Posterior vena cava (tissue), 2 donors: ENCODE results near the gene BBS2. TPM values are rescaled to one million over a fixed set of nuclear protein-coding genes. Genes with fewer than 3 reads are reported as not detected.
"Not testable (repeated sequence)": the region's sequence is repeated elsewhere in the genome, so short reads cannot be mapped to it uniquely, and the experiment has no call there.

Experiments
- DNase-seq: peaks from one replicate; pipeline ENCODE4 v3.0.0-alpha.2; 2020; ENCODE audit warnings: low spot score
- intact Hi-C, 2 donors: fragments of 100-400 bp; cut with DNase I; formaldehyde crosslinking; loops; one replicate each; pipeline versions ENCODE4 v1.14.1 to v1.14.2; 2022 to 2023
- total RNA-seq, 2 donors: library from RNA; stranded (reverse); fragmentation: NEBNext Ultra II Directional; extraction: Animal tissue kit (Norgen Biotek cat#: 25700); gene quantifications; one replicate each; pipeline ENCODE4 v1.2.1, GENCODE V29; 2021
- donor health status: DM: yes; HTN: yes; CAD: no.
- donor health status: DM: yes; HTN: yes; CAD: no.

The BBS2 gene
- total RNA-seq, 2 donors from 2014 or later: 30.5 to 36.5 TPM

DNA sequence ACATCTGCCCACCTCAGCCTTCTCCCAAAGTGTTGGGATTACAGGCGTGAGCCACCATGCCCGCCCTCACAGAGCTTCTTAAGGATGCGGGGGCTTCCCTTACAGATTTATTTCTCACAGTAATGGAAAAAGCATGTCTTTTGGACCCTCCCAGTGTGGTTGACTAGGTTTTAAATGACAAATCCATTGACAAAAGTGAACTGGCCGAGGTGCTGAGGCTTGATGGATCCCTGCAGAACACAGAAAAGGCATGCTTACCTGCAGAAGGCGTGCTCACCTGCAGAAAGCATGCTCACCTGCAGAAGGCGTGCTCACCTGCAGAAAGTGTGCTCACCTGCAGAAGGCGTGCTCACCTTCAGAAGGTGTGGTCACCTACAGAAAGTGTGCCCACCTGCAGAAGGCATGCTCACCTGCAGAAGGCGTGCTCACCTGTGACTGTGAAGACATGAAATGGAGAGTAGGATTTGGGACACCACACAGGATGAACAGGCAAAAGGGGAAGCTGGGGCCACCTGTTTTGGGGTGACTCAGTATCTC is 15.1 kb upstream of the BBS2 start:
- intact Hi-C loops: no loop called here
- no peak for DNase-seq

DNA sequence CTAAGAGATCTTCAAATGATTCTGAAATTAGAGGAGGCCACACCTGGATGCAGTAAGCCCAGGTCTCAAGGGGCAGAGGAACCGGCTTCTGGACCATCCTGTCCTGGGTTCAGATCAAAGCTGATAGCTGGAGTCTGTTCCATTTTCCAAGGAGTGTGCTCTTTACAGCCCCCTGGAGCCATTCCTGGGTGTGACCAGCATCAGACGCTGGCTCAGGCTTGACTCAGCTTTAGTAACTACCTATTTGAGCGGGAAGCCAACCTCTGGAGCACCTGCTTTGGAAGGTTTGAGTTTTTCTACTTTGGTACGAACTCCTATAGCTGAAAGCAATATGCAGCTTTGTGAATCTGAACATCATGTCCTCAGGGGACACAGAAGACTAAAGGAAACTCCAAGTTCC is 12.9 kb upstream of the BBS2 start:
- intact Hi-C loops: no loop called here
- no peak for DNase-seq

GRCh38 chr16:56530872-56531271 is 11.0 kb upstream of the BBS2 start:
- no peak for DNase-seq
- intact Hi-C loops: no loop called here

GRCh38 chr16:56525236-56525635 is 5.4 kb upstream of the BBS2 start:
- intact Hi-C loops: no loop called here
- no peak for DNase-seq

GRCh38 chr16:56520251-56520577 is 390 bp upstream of the BBS2 start:
- intact Hi-C loops: loop anchor here (1.0 to 5.0 kb wide), 2 partner anchors 21 to 182 kb away; no protein-coding TSS in a partner anchor
- DNase-seq: no peak

DNA sequence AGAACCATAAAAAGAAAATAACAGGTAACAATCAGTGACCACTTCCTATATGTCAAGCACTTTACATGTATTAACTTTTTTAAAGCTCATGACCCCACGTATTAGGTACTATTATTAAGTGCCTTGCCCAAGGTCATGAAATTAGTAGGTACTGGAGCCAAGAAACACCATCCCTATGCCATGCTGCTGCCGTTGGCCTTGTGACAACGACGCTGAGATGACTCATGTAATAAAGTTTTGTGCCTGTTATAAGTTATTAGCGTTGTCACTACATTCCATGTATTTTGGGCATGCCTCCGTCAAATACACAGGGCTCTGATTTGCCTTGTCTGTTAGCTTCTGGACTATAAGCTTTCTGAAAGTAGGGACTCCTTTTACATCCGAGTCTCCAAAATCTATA is 1.4 kb downstream of the BBS2 start:
- intact Hi-C loops: no loop called here
- no peak for DNase-seq

- intact Hi-C loops: no loop called here
- no peak for DNase-seq
These were observed 2.6 kb downstream of the BBS2 start for GRCh38 chr16:56517206-56517605.

DNA sequence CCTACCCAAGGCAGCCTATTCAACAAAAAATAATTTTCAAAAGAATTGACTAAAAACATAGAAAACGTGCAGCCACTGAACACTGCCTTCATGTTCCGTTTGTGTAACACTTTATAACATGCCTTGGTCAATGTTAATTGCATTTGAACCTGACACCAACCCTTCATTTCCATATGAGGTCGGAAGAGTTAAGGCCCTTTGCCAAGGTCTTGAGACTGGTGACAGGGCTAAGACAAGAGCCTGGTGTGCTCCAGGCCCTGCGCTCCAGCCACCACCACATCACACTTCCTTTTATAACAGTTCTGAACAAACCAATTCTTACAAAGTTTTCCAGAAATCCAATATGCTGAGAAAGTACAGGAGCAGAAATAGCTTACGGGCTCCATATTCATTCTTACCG is 4.2 kb downstream of the BBS2 start:
- no peak for DNase-seq
- intact Hi-C loops: no loop called here

DNA sequence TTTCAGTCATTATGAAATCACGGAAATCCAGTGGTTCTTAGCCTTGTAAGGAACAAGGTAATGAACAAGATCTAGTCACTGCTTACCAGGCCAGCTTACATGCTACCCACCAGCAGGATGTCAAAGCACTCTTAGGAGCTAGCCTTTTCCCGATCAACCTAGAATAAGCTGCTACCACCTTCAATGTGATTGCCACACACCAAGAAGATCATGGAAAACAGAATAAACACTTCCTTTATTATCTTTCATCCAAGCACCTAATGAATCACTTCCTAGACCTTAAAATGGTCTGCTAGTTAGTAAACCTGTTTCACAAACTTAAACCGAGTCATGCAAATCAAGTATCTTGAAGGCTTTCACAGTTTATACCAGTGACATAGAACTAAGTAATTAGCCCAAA is 5.0 kb downstream of the BBS2 start:
- no peak for DNase-seq
- intact Hi-C loops: no loop called here

- intact Hi-C loops: no loop called here
- no peak for DNase-seq
These were observed 5.9 kb downstream of the BBS2 start for GRCh38 chr16:56513972-56514371.

GRCh38 chr16:56513091-56513490 is 6.7 kb downstream of the BBS2 start:
- no peak for DNase-seq
- intact Hi-C loops: no loop called here

- intact Hi-C loops: no loop called here
- no peak for DNase-seq
These were observed 7.8 kb downstream of the BBS2 start for GRCh38 chr16:56512025-56512424.

DNA sequence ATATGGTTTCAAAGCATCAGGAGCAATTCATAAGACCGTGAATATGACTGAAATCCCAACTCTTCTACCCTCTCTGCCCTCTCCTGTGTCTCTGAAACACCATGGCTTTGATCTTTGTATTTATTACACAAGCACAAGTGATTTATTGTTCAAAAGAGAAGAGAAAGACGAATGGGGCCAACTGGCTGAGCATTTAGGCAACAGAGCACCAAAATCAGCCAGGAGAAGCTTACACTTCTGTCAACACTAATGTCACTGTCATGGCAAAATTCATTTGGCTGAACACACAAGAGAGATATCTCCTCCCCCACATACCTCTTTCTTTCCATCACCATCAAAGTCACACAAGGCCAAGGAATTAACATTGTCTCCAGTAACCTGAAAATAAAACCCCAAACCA is 9.3 kb downstream of the BBS2 start:
- DNase-seq: no peak
- intact Hi-C loops: no loop called here

GRCh38 chr16:56506941-56507340 is 12.9 kb downstream of the BBS2 start:
- DNase-seq: no peak
- intact Hi-C loops: no loop called here

DNA sequence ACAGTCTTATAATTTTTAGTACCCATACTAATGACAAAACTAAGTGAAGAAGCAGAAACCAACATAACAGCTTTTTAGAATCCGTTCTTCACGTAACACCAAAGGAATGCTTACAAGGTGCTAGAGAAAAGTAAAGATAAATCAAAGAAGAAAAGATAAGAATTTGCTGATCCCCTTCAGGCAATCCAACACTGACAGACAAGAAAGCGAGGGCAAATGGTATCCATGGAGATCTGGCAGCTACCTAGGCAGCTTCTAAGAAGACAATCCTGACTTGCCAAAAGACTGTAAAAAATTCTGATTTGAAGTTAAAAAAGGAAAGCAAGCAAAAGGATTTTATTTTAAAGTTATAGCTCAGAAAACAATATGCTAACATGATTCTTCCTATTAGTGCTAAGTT is 14.6 kb downstream of the BBS2 start:
- DNase-seq: no peak
- intact Hi-C loops: no loop called here

GRCh38 chr16:56493815-56494214 is 26.0 kb downstream of the BBS2 start:
- DNase-seq: no peak
- intact Hi-C loops: no loop called here

DNA sequence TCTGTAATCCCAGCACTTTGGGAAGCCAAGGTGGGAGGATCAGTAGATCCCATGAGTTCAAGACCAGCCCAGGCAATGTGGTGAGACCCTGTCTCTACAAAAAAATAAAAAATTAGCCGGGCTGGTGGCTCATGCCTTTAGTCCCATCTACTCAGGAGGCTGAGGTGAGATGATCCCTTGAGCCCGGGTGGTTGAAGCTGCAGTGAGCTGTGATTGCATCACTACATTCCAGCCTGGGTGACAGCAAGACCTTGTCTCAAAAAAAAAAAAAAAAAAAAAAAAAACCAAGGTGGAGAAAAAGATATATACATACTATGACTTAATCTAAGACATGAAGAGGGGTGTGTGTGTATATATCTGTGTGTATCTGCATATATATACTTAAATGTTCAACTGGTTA is 26.7 kb downstream of the BBS2 start:
- DNase-seq: no peak
- intact Hi-C loops: no loop called here

- intact Hi-C loops: no loop called here
These were observed 28.1 kb downstream of the BBS2 start for GRCh38 chr16:56491657-56492261.

DNA sequence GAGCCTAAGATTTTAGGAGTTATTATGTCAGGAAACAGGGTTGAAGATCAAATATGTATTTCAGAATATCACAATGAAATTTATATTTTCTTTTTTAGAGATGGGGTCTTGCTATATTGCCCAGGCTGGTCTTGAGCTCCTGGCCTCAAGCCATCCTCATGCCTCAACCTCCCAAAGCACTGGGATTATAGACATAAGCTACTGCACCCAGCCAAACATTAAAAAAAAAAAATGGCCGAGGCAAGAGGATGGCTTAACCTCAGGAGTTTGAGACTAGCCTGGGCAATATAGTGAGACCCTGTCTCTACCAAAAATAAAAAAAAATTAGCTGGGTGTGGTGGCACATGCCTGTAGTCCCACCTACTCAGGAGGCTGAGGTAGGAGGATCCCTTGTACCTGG is 31.0 kb downstream of the BBS2 start:
- intact Hi-C loops, DNase-seq: not testable (repeated sequence)

More at GRCh38 chr16:56491657-56492261, 28.1 kb downstream of the BBS2 start:
- DNase-seq: no peak

DNA sequence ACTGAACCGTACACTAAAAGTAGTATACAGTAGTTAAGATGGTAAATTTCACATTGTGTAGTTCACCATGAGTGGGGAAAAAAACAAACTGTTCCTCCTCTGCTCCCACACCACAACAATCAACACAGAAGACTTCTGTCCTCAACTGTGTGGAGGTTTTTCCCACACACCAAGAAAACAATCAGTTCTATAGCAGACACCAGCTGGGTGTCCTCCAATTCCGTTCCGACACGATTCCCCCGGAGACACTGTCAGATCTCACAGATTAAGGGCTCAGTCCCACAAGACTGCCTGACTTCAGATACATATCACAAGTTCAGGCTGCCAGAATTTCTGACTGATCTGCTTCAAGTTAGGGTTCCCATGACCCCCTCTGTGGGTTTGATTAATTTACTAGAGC is 31.8 kb downstream of the BBS2 start:
- no peak for DNase-seq
- intact Hi-C loops: no loop called here

- intact Hi-C loops: no loop called here
- DNase-seq: no peak
These were observed 36.4 kb downstream of the BBS2 start for GRCh38 chr16:56483394-56483793.

GRCh38 chr16:56482683-56483236 is 37.1 kb downstream of the BBS2 start:
- no peak for DNase-seq
- intact Hi-C loops: no loop called here
